Neuronal stem cell (in vitro differentiated cells): ENCODE measurements around the gene PRICKLE1.
A peak's percentile ranks its signal among the peaks of the same experiment; 100 is the strongest.

Experiments
- DNase-seq: peaks from one replicate; pipeline ENCODE4 v3.0.0-alpha.2; 2013; ENCODE audit warnings: low spot score
- H2AFZ ChIP-seq: one replicate; pipeline ENCODE4 v1.6.1; 2013; ENCODE audit warnings: mild to moderate bottlenecking, low read length, inconsistent platforms
- H2AK5ac ChIP-seq: 2 replicates; pipeline ENCODE4 v1.6.1; 2013; ENCODE audit warnings: low read depth, mild to moderate bottlenecking, inconsistent platforms, low read length, moderate library complexity, mixed read lengths
- H2BK120ac ChIP-seq: 2 replicates; pipeline ENCODE4 v1.6.1; 2013; ENCODE audit warnings: low read depth, mild to moderate bottlenecking, inconsistent platforms, low read length, moderate library complexity, mixed read lengths
- H2BK12ac ChIP-seq: one replicate; pipeline ENCODE4 v1.6.1; 2013; ENCODE audit warnings: low read length, inconsistent platforms
- H2BK15ac ChIP-seq: 2 replicates; pipeline ENCODE4 v1.6.1; 2013; ENCODE audit warnings: mild to moderate bottlenecking, low read length, inconsistent platforms, mixed read lengths
- H2BK5ac ChIP-seq: one replicate; pipeline ENCODE4 v1.6.1; 2013; ENCODE audit warnings: inconsistent platforms, mild to moderate bottlenecking, low read length, moderate library complexity
- H3K14ac ChIP-seq: one replicate; pipeline ENCODE4 v1.6.1; 2013; ENCODE audit warnings: low read length, inconsistent platforms
- H3K18ac ChIP-seq: 2 replicates; pipeline ENCODE4 v1.6.1; 2013; ENCODE audit warnings: low read length, inconsistent platforms
- H3K23ac ChIP-seq: 2 replicates; pipeline ENCODE4 v1.6.1; 2013; ENCODE audit warnings: low read depth, mild to moderate bottlenecking, mixed read lengths, low read length, inconsistent platforms; ENCODE audit not compliant: poor library complexity
- H3K27ac ChIP-seq: replicated peaks from 3 replicates; pipeline ENCODE4 v1.5.1; 2013; ENCODE audit warnings: low read length, inconsistent platforms
- H3K27me3 ChIP-seq, 3 experiments: 2 replicates each; pipeline ENCODE4 v1.6.1; 2013; ENCODE audit warnings: low read length in 3 of 3, mild to moderate bottlenecking in 2 of 3, inconsistent platforms in 1 of 3, low read depth in 1 of 3, mixed read lengths in 1 of 3, moderate library complexity in 1 of 3; ENCODE audit not compliant: control insufficient read depth in 3 of 3, insufficient read depth in 3 of 3
- H3K36me3 ChIP-seq, 2 donors: replicated peaks in 1 of 2; 2 replicates each; pipeline ENCODE4 v1.6.1; 2013; ENCODE audit warnings: low read length in 2 of 2; ENCODE audit not compliant: control insufficient read depth in 2 of 2, insufficient read depth in 2 of 2
- H3K4ac ChIP-seq: 2 replicates; pipeline ENCODE4 v1.6.1; 2013; ENCODE audit warnings: inconsistent platforms, mild to moderate bottlenecking, low read length, moderate library complexity
- H3K4me1 ChIP-seq, 2 donors: 1 replicate in 1 of 2; 2 replicates in 1 of 2; pipeline ENCODE4 v1.6.1; 2013; ENCODE audit warnings: low read length in 2 of 2, low read depth in 1 of 2; ENCODE audit not compliant: control insufficient read depth in 2 of 2, insufficient read depth in 1 of 2
- H3K4me2 ChIP-seq: one replicate; pipeline ENCODE4 v1.6.1; 2013; ENCODE audit warnings: mild to moderate bottlenecking, low read length, inconsistent platforms; ENCODE audit not compliant: insufficient read depth, poor library complexity, severe bottlenecking
- H3K4me3 ChIP-seq, 2 donors: 2 replicates each; pipeline ENCODE4 v1.5.1; 2013; ENCODE audit warnings: low read length in 2 of 2, mild to moderate bottlenecking in 2 of 2, inconsistent platforms in 1 of 2, moderate library complexity in 1 of 2
- H3K79me1 ChIP-seq: one replicate; pipeline ENCODE4 v1.6.1; 2013; ENCODE audit warnings: low read depth, mild to moderate bottlenecking, inconsistent platforms, low read length, moderate library complexity
- H3K9ac ChIP-seq: one replicate; pipeline ENCODE4 v1.6.1; 2013; ENCODE audit warnings: mild to moderate bottlenecking, low read depth, low read length, inconsistent platforms; ENCODE audit not compliant: poor library complexity
- H3K9me3 ChIP-seq, 2 donors: replicated peaks in 1 of 2; 2 replicates each; pipeline versions ENCODE3 to v1.6.1; 2013; ENCODE audit warnings: low read length in 2 of 2, mild to moderate bottlenecking in 2 of 2, inconsistent platforms in 1 of 2, low read depth in 1 of 2, mixed read lengths in 1 of 2, moderate library complexity in 1 of 2; ENCODE audit not compliant: control insufficient read depth in 2 of 2, insufficient read depth in 1 of 2
- H4K8ac ChIP-seq: one replicate; pipeline ENCODE4 v1.6.1; 2013; ENCODE audit warnings: low read depth, mild to moderate bottlenecking, inconsistent platforms, low read length, moderate library complexity
- H4K91ac ChIP-seq: one replicate; pipeline ENCODE4 v1.6.1; 2013; ENCODE audit warnings: low read length, low read depth, mild to moderate bottlenecking, inconsistent platforms; ENCODE audit not compliant: poor library complexity
- WGBS, 2 donors: extraction: QIAGEN DNeasy Blood & Tissue Kit; methylation state at CpG; one replicate each; pipeline ENCODE4 v1.1.7; 2013; ENCODE audit warnings: missing lambda C conversion rate in 2 of 2, mixed read lengths in 1 of 2; ENCODE audit not compliant: insufficient read length in 2 of 2, insufficient replicate concordance in 1 of 2; ENCODE audit errors: extremely low coverage in 2 of 2; 5-methylcytosine and 5-hydroxymethylcytosine counted together

Gene PRICKLE1

DNA sequence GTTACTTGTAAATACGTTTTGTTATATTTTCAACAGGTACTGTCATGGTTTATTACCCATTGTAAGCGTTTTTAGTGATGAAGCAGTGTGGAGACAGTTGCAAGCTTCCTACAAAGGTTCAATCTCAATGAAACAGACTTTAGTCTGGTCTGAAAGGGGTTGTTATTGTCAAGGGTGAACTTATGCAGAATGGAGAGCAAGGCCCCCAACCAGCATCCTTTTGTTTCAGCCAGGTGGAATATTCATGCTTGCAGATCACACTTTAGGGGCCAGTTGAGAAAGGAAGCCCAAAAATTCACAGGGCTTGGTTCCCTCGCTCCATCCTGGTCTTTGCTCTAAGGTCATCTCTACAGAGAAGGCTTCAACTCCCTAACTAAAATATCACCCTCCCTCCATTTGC lies 103.7 kb downstream of the PRICKLE1 start:
- WGBS, 2 donors: no CpG with 5 or more reads among the region's 3 CpGs
- Histone ChIP-seq H3K27me3 (no peaks in the 10 kb centered on the region), H2AK5ac (no peak overlapping the region), H2BK120ac (no peak overlapping the region), H3K9me3 (no peaks in the 10 kb centered on the region), H4K8ac (no peak overlapping the region), H4K91ac (no peak overlapping the region), H3K4me1 (peaks cover 7% of the 10 kb centered on the region in 2 donors), H3K18ac (no peak overlapping the region), H3K4me3 (no peak overlapping the region), H2AFZ (no peak overlapping the region), H3K79me1 (no peaks in the 10 kb centered on the region), H3K23ac (no peak overlapping the region), H3K9ac (no peak overlapping the region), H2BK12ac (no peak overlapping the region), H3K36me3 (no peaks in the 10 kb centered on the region), H3K4me2 (no peak overlapping the region), H3K4ac (no peak overlapping the region), H2BK5ac (no peak overlapping the region), H2BK15ac (no peak overlapping the region), H3K27ac (no peak overlapping the region), H3K14ac (no peak overlapping the region)
- DNase-seq: no peak

- H2AK5ac ChIP-seq: no peak overlapping the region
- no CpG with 5 or more reads among the region's 3 CpGs for WGBS, 2 donors
Measured at GRCh38 chr12:42484996-42485395, 104.5 kb downstream of the PRICKLE1 start.

DNA sequence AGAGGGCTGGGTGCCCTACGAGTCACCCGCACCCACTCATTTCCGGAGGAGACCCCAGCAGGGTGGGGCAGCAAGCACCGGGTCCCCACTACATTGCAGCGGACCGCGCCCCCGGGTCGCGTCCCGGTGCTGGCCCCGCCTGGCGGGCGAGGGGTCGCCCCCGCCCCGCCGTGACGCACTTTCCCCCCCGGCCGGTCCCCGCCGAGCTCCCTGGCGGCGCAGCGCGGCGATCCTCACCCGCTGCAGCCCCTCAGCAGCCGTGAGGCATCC lies 106.1 kb downstream of the PRICKLE1 start:
- Histone ChIP-seq H2AK5ac (no peak overlapping the region), H4K91ac (no peak overlapping the region), H3K9me3 (no peaks in the 10 kb centered on the region), H2BK12ac (no peak overlapping the region), H3K23ac (peak overlapping the region; percentile 19), H3K4ac (no peak overlapping the region), H3K4me1 (peaks cover 7% of the 10 kb centered on the region in 2 donors), H3K36me3 (no peaks in the 10 kb centered on the region), H3K27me3 (no peaks in the 10 kb centered on the region), H4K8ac (no peak overlapping the region), H3K9ac (peak overlapping the region; percentile 90), H2BK120ac (peak overlapping the region; percentile 40), H3K4me3 (peak overlapping the region; percentile 79 to 89), H3K18ac (peak overlapping the region; percentile 89), H3K27ac (peak overlapping the region; percentile 67), H3K4me2 (peak overlapping the region; percentile 69), H2AFZ (peak overlapping the region; percentile 98), H3K79me1 (no peaks in the 10 kb centered on the region), H2BK15ac (peak overlapping the region; percentile 4), H3K14ac (peak overlapping the region; percentile 90), H2BK5ac (peak overlapping the region; percentile 90)
- WGBS, 2 donors: no CpG with 5 or more reads among the region's 30 CpGs
- no peak for DNase-seq

More at GRCh38 chr12:42484996-42485395, 104.5 kb downstream of the PRICKLE1 start:
- Histone ChIP-seq H3K79me1 (no peaks in the 10 kb centered on the region), H3K9me3 (no peaks in the 10 kb centered on the region), H3K18ac (no peak overlapping the region), H3K4ac (no peak overlapping the region), H3K36me3 (no peaks in the 10 kb centered on the region), H2BK5ac (no peak overlapping the region), H3K23ac (no peak overlapping the region), H3K27me3 (no peaks in the 10 kb centered on the region), H3K4me2 (no peak overlapping the region), H3K27ac (no peak overlapping the region), H4K91ac (no peak overlapping the region), H3K14ac (no peak overlapping the region), H3K4me3 (peak overlapping the region in 1 of 2 donors; percentile 79), H4K8ac (no peak overlapping the region), H3K9ac (no peak overlapping the region), H2BK12ac (no peak overlapping the region), H2AFZ (peak overlapping the region; percentile 98), H3K4me1 (peaks cover 7% of the 10 kb centered on the region in 2 donors), H2BK15ac (no peak overlapping the region), H2BK120ac (no peak overlapping the region)
- DNase-seq: no peak

DNA sequence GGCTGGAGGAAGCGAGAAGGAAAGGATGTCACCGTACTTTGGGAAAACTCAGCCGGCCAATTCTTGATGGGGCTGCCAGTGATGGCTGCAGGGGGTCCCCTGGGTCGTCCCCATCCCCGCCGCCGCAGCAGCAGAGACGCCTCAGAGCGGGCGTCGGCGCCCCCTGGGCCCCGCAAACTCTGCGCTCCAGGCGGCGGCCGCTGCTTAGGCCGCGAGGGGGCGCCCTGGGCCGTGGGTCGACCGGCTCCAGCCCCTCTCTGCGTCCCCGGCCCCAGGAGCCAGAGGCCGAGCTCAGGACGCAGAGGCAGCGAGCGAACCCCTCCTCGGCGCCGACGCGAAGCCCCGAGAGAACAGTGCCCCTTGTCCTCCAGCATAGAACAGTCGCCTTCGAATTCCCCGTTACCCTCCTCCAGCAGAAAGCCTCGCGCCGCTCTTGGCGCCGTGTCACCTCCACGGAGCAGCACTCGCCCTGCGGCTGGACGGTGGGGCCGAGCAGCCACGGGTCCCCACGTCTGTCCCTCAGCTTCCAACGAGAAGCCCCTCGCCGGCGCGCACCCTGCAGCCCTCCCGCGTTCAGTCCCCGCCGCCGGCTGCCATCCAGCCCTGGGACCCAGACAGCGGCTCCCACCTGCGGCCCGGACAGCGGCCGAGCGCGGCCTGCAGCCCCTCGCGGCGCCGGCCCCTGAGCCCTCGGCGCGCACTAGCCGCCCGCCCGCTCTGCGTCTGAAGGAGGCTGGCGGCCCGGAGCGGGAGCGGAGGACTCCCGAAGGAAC lies 106.6 kb downstream of the PRICKLE1 start:
- H3K9me3 ChIP-seq: no peaks in the 10 kb centered on the region
- H2BK120ac ChIP-seq: peak overlapping the region; percentile 40
- no peak overlapping the region for H2BK12ac ChIP-seq
- no peak overlapping the region for H4K91ac ChIP-seq
- H2BK5ac ChIP-seq: peak overlapping the region; percentile 90
- H2BK15ac ChIP-seq: peak overlapping the region; percentile 4
- H3K36me3 ChIP-seq: no peaks in the 10 kb centered on the region
- no peaks in the 10 kb centered on the region for H3K79me1 ChIP-seq
- H3K27ac ChIP-seq: peak overlapping the region; percentile 55
- H3K23ac ChIP-seq: peak overlapping the region; percentile 25
- H3K4me2 ChIP-seq: peak overlapping the region; percentile 69
- H4K8ac ChIP-seq: no peak overlapping the region
- peak overlapping the region; percentile 98 for H2AFZ ChIP-seq
- H3K4me3 ChIP-seq: peak overlapping the region; percentile 79 to 89
- peak overlapping the region; percentile 26 for H3K14ac ChIP-seq
- no peak overlapping the region for H3K4ac ChIP-seq
- H3K9ac ChIP-seq: peak overlapping the region; percentile 90
- peak overlapping the region; percentile 89 for H3K18ac ChIP-seq
- peak; percentile 86 for DNase-seq
- H3K4me1 ChIP-seq: peaks cover 7% of the 10 kb centered on the region in 2 donors
- no peak overlapping the region for H2AK5ac ChIP-seq
- H3K27me3 ChIP-seq: no peaks in the 10 kb centered on the region
- WGBS, 2 donors: no CpG with 5 or more reads among the region's 83 CpGs
